Activated effector memory CD4-positive, alpha-beta T cell treated with anti-CD3 and anti-CD28 coated beads, Interleukin-2, amount 50 U/mL, for 16 hours (primary cell): ENCODE measurements around the gene MAP3K5.
A peak's percentile ranks its signal among the peaks of the same experiment; 100 is the strongest.

Source experiments
- DNase-seq: peaks from one replicate; pipeline ENCODE4 v3.0.0-alpha.2; 2020

Gene MAP3K5

GRCh38 chr6:136528477-136528876 lies 263.8 kb downstream of the MAP3K5 start:
- no peak for DNase-seq

- DNase-seq: no peak
Observed at GRCh38 chr6:136527831-136528230, 264.4 kb downstream of the MAP3K5 start.

GRCh38 chr6:136526937-136527336 lies 265.3 kb downstream of the MAP3K5 start:
- no peak for DNase-seq

GRCh38 chr6:136526196-136526930 lies 265.9 kb downstream of the MAP3K5 start:
- peak; percentile 67 for DNase-seq

GRCh38 chr6:136525586-136526195 lies 266.6 kb downstream of the MAP3K5 start:
- DNase-seq: no peak

GRCh38 chr6:136524936-136525413 lies 267.3 kb downstream of the MAP3K5 start:
- DNase-seq: no peak

- DNase-seq: no peak
Observed at GRCh38 chr6:136524339-136524935, 267.8 kb downstream of the MAP3K5 start.

GRCh38 chr6:136523196-136523595 lies 269.1 kb downstream of the MAP3K5 start:
- DNase-seq: no peak

GRCh38 chr6:136522636-136523035 lies 269.6 kb downstream of the MAP3K5 start:
- no peak for DNase-seq

GRCh38 chr6:136521911-136522310 lies 270.4 kb downstream of the MAP3K5 start:
- DNase-seq: no peak

- DNase-seq: no peak
Observed at GRCh38 chr6:136521427-136521826, 270.9 kb downstream of the MAP3K5 start.

GRCh38 chr6:136520517-136520916 lies 271.8 kb downstream of the MAP3K5 start:
- DNase-seq: no peak

GRCh38 chr6:136517582-136517981 lies 274.7 kb downstream of the MAP3K5 start:
- no peak for DNase-seq

GRCh38 chr6:136517002-136517401 lies 275.3 kb downstream of the MAP3K5 start:
- no peak for DNase-seq

GRCh38 chr6:136514591-136514990 lies 277.7 kb downstream of the MAP3K5 start:
- no peak for DNase-seq

GRCh38 chr6:136511926-136512325 lies 280.4 kb downstream of the MAP3K5 start:
- DNase-seq: no peak

GRCh38 chr6:136511397-136511796 lies 280.9 kb downstream of the MAP3K5 start:
- no peak for DNase-seq

- no peak for DNase-seq
Observed at GRCh38 chr6:136510782-136511181, 281.5 kb downstream of the MAP3K5 start.

- no peak for DNase-seq
Observed at GRCh38 chr6:136510299-136510698, 282.0 kb downstream of the MAP3K5 start.

GRCh38 chr6:136508725-136509392 lies 283.4 kb downstream of the MAP3K5 start:
- DNase-seq: no peak
